H1 (cell line): Measurements from ENCODE around the gene BABAM2.

Experiments
- CEBPB ChIP-seq: IDR thresholded peaks from 2 replicates; pipeline ENCODE4 v1.6.1; 2012; ENCODE audit warnings: low read depth, low read length
- CREB1 ChIP-seq: IDR thresholded peaks from 2 replicates; pipeline ENCODE4 v1.6.1; 2012; ENCODE audit warnings: inconsistent platforms
- PHF8 ChIP-seq: fragments of 200-600 bp; sonication (generic); conservative IDR thresholded peaks from 2 replicates; pipeline ENCODE4 v1.7.1; 2012; ENCODE audit warnings: low read depth, mild to moderate bottlenecking, inconsistent platforms, low read length, moderate library complexity
- POLR2A ChIP-seq, 2 experiments: IDR thresholded peaks; 1 replicate in 1 of 2; 2 replicates in 1 of 2; pipeline ENCODE4 v1.6.1; 2011; ENCODE audit warnings: low read depth in 2 of 2, low read length in 2 of 2, mild to moderate bottlenecking in 2 of 2; ENCODE audit errors: control extremely low read depth in 1 of 2
- POLR2AphosphoS5 ChIP-seq: IDR thresholded peaks from 2 replicates; pipeline ENCODE4 v1.6.1; 2011; ENCODE audit warnings: low read depth, low read length
- RBBP5 ChIP-seq: IDR thresholded peaks from 2 replicates; pipeline ENCODE4 v1.7.1; 2012; ENCODE audit warnings: low read depth, mild to moderate bottlenecking, inconsistent platforms, low read length, moderate library complexity, borderline replicate concordance
- RXRA ChIP-seq: IDR thresholded peaks from 2 replicates; pipeline ENCODE4 v1.6.1; 2011; ENCODE audit warnings: low read depth, mild to moderate bottlenecking, low read length, moderate library complexity; ENCODE audit not compliant: insufficient read depth
- SP2 ChIP-seq: IDR thresholded peaks from 2 replicates; pipeline ENCODE4 v1.6.1; 2012; ENCODE audit warnings: mild to moderate bottlenecking, low read length, inconsistent platforms
- TCF12 ChIP-seq: IDR thresholded peaks from 2 replicates; pipeline ENCODE4 v1.6.1; 2011; ENCODE audit warnings: low read depth, mild to moderate bottlenecking, low read length
- TF ChIP-seq, protein P1 (sequence below), 3 experiments: IDR thresholded peaks; 1 replicate in 2 of 3; 2 replicates in 1 of 3; pipeline versions ENCODE4 v1.5.1 to v1.6.1; 2011; ENCODE audit warnings: low read length in 3 of 3, mild to moderate bottlenecking in 3 of 3, inconsistent platforms in 2 of 3, low read depth in 1 of 3, moderate library complexity in 1 of 3; ENCODE audit not compliant: insufficient read depth in 1 of 3; ENCODE audit errors: control extremely low read depth in 1 of 3

DNA sequence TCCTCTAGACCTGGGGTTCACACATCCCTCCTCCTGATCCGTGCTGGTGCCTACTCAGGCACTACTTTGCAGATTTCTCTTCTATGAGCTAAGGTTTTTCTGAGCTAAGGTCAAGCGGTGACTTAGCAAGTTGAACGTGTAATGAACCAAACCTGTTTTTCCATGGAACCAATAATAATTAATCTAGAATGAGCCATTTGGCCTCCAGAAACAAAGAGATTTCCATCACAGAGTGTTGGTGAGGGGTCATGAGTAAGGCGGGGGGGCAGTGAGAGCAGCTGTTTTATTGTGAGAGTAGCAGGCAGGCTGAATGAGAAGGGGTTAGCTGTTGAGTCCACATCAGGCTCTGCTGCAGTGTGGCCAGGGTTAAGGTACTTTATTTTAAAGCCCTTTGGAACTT is 390.1 kb downstream of the BABAM2 start:
- TF ChIP-seq, protein P1, sequence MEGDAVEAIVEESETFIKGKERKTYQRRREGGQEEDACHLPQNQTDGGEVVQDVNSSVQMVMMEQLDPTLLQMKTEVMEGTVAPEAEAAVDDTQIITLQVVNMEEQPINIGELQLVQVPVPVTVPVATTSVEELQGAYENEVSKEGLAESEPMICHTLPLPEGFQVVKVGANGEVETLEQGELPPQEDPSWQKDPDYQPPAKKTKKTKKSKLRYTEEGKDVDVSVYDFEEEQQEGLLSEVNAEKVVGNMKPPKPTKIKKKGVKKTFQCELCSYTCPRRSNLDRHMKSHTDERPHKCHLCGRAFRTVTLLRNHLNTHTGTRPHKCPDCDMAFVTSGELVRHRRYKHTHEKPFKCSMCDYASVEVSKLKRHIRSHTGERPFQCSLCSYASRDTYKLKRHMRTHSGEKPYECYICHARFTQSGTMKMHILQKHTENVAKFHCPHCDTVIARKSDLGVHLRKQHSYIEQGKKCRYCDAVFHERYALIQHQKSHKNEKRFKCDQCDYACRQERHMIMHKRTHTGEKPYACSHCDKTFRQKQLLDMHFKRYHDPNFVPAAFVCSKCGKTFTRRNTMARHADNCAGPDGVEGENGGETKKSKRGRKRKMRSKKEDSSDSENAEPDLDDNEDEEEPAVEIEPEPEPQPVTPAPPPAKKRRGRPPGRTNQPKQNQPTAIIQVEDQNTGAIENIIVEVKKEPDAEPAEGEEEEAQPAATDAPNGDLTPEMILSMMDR (IDR thresholded peaks at IDR 0.05; ENCODE audit: control extremely low read depth in 1 of 3, insufficient read depth in 1 of 3, low read depth in 1 of 3, low read length in 3 of 3) = no peak
- TF ChIP-seq PHF8 (no peak), POLR2A (IDR thresholded peaks at IDR 0.05; ENCODE audit: control extremely low read depth in 1 of 2, low read depth in 2 of 2, low read length in 2 of 2) (no peak), SP2 (no peak), RXRA (no peak), CEBPB (no peak), POLR2AphosphoS5 (no peak), RBBP5 (no peak), TCF12 (no peak), CREB1 (no peak)
